IPS-18c (cell line): ENCODE data around the gene ZNF547.
"Not testable (repeated sequence)": the region's sequence is repeated elsewhere in the genome, so short reads cannot be mapped to it uniquely, and the experiment has no call there.

ENCODE experiments used
- H3K4me3 ChIP-seq: 2 replicates; pipeline ENCODE4 v1.7.0; 2013; ENCODE audit warnings: low read depth, mild to moderate bottlenecking, low read length, moderate library complexity; ENCODE audit not compliant: insufficient read depth
- H3K9me3 ChIP-seq: one replicate; pipeline ENCODE4 v1.6.1; 2013; ENCODE audit warnings: mild to moderate bottlenecking, low read length, moderate library complexity; ENCODE audit not compliant: control insufficient read depth, insufficient read depth

The ZNF547 gene

DNA sequence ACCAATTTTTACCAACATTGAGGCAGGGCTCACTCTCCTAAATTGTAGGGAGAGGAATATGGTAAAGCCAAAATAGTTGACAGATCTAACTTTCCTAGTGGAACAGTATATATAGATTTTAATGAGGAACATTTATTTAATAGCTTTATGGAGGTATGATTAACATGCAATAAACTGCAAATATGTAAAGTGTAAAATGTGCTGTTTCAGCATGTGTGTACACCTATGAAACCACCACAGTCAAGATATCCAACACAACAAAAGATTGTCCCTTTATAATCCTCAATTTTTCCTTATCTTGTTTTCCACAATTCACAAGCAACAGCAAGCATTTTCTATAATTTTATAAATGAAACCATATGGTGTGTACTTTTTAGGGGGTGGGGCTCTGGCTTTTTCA is 4.1 kb upstream of the ZNF547 start:
- no peaks in the 10 kb centered on the region for H3K9me3 ChIP-seq
- no peak overlapping the region for H3K4me3 ChIP-seq

DNA sequence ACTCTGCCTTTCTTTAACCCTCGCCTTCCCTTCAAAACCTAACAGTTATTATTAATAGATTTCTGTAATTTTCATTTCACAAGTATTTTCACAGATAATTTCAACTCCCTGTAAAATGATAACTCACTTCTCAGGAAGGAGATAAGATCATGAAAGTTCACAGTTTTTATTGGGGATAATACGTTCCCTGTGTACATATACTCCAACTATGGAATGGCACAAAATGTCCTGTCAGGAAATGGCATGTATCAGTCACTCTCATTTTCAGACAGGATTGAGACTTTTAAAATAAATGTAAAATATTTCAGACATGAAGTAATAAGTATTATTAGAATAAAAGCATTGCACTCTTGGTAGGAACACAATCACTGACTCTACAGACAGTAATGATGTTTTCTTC is 932 bp upstream of the ZNF547 start:
- H3K9me3 ChIP-seq, result no peaks in the 10 kb centered on the region
- H3K4me3 ChIP-seq, result peak overlapping the region; percentile 40; the same call in 1 of the 2 replicates

GRCh38 chr19:57363688-57364181 is 384 bp downstream of the ZNF547 start:
- Histone ChIP-seq H3K9me3 (no peaks in the 10 kb centered on the region), H3K4me3 (peak overlapping the region; percentile 84)

GRCh38 chr19:57366776-57367175 is 3.4 kb downstream of the ZNF547 start:
- Histone ChIP-seq H3K9me3 (no peaks in the 10 kb centered on the region), H3K4me3 (no peak overlapping the region)

DNA sequence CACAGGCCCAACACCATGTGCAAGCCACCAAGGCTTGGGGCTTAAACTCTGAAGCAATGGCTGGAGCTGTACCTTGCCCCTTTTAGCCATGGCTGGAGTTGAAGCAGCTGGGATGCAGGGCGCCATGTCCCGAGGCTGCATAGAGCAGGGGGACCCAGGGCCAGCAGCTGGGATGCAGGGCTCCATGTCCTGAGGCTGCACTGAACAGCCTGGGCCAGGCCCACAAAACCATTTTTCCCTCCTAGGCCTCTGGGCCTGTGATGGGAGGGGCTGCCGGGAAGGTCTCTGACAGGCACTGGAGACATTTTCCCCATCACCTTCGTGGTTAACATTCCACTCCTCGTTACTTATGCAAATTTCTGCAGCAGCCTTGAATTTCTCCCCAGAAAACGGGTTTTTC is 10.8 kb downstream of the ZNF547 start:
- peaks cover 16% of the 10 kb centered on the region for H3K9me3 ChIP-seq
- H3K4me3 ChIP-seq, result no peak overlapping the region

- not testable (repeated sequence) for H3K4me3 ChIP-seq
- H3K9me3 ChIP-seq, result peaks cover 16% of the 10 kb centered on the region
Observed at GRCh38 chr19:57374647-57375046, 11.3 kb downstream of the ZNF547 start.

DNA sequence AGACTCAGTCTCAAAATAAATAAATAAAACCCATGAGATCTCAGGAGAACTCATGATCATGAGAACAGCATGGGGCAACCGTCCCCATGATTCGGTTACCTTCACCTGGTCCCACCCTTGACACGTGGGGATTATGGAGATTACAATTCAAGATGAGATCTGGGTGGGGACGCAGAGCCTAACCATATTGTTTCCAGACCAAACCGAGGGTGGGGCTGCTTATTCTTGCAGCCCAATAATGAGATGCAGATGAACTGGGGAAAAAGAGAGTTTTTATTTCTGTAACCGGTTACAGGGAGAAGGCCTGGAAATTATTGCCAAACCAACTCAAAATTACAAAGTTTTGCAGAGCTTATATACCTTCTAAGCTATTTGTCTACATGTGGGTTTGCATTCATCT is 12.8 kb downstream of the ZNF547 start:
- H3K9me3 ChIP-seq, result peaks cover 16% of the 10 kb centered on the region

GRCh38 chr19:57377498-57378146 is 14.3 kb downstream of the ZNF547 start:
- Histone ChIP-seq H3K4me3 (no peak overlapping the region), H3K9me3 (peaks cover 16% of the 10 kb centered on the region)

More for the DNA sequence above, 12.8 kb downstream of the ZNF547 start:
- no peak overlapping the region for H3K4me3 ChIP-seq

DNA sequence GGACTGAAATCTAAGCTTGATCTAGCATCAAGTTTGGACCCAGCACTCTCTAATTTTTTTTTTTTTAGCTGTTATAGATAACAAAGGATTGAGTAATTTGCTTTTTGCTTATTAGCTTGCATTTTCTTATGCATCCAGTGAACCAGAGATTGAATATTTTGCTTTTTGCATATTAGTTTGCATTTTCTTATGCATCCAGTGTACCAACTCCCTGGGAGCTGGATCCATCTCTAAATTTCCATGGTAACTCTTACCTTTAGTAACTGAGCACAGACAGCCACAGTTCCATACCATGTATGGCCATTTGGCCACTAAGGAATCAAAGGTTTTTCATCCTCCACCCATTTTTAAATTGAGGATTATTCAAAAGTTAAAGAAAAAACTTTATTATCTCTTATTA is 17.6 kb downstream of the ZNF547 start:
- H3K4me3 ChIP-seq, result no peak overlapping the region
- peaks cover 2% of the 10 kb centered on the region for H3K9me3 ChIP-seq

DNA sequence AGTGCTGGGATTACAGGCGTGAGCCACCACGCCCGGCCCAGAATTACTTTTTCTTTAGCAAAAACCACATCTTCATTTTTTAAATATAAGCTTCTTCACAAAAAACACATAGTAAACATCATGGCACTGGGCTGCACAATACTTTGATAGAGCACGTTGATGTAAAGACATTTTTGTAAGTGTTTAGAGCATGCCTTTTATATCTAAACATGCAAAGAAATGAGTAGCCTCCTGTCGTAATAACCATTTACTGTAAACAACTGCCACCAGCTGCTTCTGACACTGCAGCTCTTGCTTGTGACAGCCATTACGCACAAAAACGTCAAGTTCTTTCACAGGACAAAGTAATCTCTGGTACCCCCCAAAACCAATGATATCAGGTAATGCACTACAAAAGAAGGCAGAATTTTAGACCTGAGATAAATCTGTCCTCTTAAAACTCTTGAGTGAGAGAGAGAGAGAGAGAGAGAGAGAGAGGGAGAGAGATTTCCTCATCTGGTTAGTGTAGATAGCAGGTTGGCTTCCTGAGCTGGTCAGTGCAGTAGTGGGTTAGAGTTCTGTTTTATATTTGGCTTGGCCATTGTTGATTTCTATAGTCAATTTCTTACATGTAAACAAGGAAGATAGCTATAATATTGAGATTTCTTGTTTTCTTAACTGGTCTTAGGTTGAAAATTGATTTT is 19.6 kb downstream of the ZNF547 start:
- Histone ChIP-seq H3K9me3 (no peaks in the 10 kb centered on the region), H3K4me3 (no peak overlapping the region)

DNA sequence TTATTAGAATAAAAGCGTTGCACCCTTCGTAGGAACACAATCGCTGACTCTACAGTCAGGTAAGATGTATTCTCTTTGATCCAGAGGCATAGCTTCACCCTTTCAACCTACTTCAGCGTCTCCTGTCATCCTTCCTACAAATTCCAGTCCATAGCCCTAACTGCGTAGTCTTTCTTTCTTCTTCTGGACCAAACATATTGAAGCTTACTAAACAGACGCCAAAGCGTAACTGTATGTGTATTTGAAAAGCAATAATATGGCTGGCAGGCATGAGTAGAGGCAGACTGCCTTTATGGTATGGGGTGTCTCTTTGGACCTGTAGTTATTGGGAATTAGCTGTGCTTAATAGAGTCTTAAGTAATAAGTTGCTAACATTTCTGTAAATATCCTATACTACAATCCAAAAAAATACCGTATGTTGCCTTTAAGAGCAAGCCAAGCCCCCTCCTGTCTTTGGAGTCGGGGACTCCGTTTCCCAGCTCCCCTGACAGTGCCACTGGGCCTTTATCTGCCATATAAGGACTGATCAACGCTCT is 25.9 kb downstream of the ZNF547 start:
- H3K9me3 ChIP-seq, result no peaks in the 10 kb centered on the region
- peak overlapping the region; percentile 16; the same call in 1 of the 2 replicates for H3K4me3 ChIP-seq

- Histone ChIP-seq H3K9me3 (no peaks in the 10 kb centered on the region), H3K4me3 (peak within 1 kb of the TSS; percentile 84)
Observed at GRCh38 chr19:57389730-57390598, 26.6 kb downstream of the ZNF547 start, which contains the start of gene ZNF548. Gene ZNF548 (plus strand): TSS chr19:57389854. CDS start chr19:57390100, 246 bp downstream.

- H3K4me3 ChIP-seq, result no peak overlapping the region
- no peaks in the 10 kb centered on the region for H3K9me3 ChIP-seq
Observed at GRCh38 chr19:57395710-57396109, 32.4 kb downstream of the ZNF547 start.

- Histone ChIP-seq H3K9me3 (peaks cover 2% of the 10 kb centered on the region), H3K4me3 (no peak overlapping the region)
Observed at GRCh38 chr19:57398868-57399267, 35.5 kb downstream of the ZNF547 start.

DNA sequence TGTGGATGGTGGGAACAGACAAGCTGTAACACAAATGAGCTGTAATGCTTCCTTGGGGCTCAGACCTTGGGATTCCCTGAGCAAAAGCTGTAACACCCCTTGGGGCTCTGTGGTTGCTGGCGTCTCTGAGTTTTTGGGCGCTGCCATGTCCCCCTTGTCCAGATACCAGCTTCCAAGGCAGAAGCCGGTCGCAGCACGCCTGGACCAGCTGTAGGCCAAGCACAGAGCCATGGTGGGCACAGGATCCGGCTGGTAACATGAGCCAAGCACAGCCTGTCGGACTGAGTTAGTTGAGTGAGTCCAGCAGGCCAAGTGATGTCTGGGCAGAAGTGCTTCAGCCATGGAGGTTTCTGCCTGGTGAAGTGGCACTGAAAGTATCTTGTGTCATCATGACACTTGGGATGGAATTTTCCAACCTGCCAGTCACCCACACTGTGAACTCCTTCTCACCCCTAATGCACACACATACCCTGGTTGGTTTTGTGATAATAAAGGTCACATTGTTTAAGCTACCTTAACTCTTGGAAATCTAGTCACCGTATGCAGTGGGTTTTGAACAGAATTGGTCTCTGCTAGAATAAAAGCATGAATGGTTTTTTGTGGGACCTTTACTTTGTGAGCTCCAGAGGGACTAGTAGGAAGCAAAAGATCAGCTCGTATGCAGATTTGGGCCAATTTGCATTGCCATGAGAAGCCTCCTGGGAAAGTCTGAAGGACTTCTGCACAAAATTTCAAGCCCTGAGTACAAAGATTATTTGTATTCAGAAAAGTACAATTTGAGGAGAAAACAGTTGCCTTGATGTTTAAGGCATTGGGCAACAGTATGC is 40.6 kb downstream of the ZNF547 start:
- no peak overlapping the region for H3K4me3 ChIP-seq

DNA sequence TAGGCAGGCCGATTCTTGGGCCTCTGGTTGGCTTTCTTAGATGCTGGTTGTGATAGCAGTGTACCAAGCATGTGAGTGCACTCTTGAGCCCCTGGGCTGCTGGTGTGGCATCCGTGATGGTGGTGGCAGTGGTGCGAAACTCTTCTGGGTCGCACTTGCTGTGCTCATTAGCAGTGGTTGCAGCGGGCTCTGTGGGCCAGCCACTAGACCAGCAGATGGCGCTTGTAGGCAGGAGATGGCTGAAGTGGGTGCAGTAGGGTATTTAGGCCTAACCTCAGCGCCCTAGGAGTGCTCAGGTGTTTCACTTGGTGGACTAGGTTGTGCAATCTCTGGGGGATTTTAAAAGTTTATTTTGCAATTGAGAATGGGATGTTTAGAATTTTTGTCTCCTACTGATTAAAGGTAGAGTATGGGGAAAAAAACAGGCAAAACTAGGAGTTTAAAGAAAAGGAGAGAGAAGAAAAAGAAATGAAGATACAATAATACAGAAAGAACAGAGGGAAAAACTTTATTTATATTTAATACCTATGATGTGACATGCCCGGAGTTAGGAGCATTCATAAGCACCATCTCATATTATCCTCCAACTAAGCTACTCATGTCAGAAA is 43.3 kb downstream of the ZNF547 start:
- H3K9me3 ChIP-seq, result peaks cover 2% of the 10 kb centered on the region
- H3K4me3 ChIP-seq, result no peak overlapping the region; the same call in 1 of the 2 replicates

More for the DNA sequence above, 40.6 kb downstream of the ZNF547 start:
- H3K9me3 ChIP-seq, result peaks cover 2% of the 10 kb centered on the region
